Fibroblast of mammary gland (primary cell): ENCODE measurements around the gene AGAP1.

Experiments used
- DNase-seq: peaks from one replicate; pipeline ENCODE4 v3.0.0-alpha.2; 2010; ENCODE audit warnings: low read depth
- H3K4me3 ChIP-seq: 2 replicates; pipeline ENCODE4 v1.5.1; 2011; ENCODE audit warnings: low read depth, mild to moderate bottlenecking, low read length, moderate library complexity; ENCODE audit not compliant: control insufficient read depth
- CTCF ChIP-seq: conservative IDR thresholded peaks from 2 replicates; pipeline ENCODE4 v1.5.1; 2011; ENCODE audit warnings: low read depth, low read length, inconsistent platforms; ENCODE audit not compliant: control insufficient read depth, insufficient read depth

Gene AGAP1

GRCh38 chr2:235951493-235951892 is 457.6 kb downstream of the AGAP1 start:
- DNase-seq: no peak
- no peak overlapping the region for H3K4me3 ChIP-seq

GRCh38 chr2:235951982-235952381 is 458.1 kb downstream of the AGAP1 start:
- no peak for DNase-seq
- H3K4me3 ChIP-seq: no peak overlapping the region
- no peak for TF ChIP-seq CTCF

More at GRCh38 chr2:235951493-235951892, 457.6 kb downstream of the AGAP1 start:
- no peak for TF ChIP-seq CTCF

GRCh38 chr2:235952714-235953113 is 458.9 kb downstream of the AGAP1 start:
- H3K4me3 ChIP-seq: no peak overlapping the region
- DNase-seq: no peak
- TF ChIP-seq CTCF: no peak

GRCh38 chr2:235954281-235954680 is 460.4 kb downstream of the AGAP1 start:
- no peak overlapping the region for H3K4me3 ChIP-seq
- TF ChIP-seq CTCF: no peak
- DNase-seq: no peak

- no peak for DNase-seq
- no peak for TF ChIP-seq CTCF
- H3K4me3 ChIP-seq: no peak overlapping the region
These were observed 461.1 kb downstream of the AGAP1 start for GRCh38 chr2:235954888-235955480.

GRCh38 chr2:235955664-235956063 is 461.8 kb downstream of the AGAP1 start:
- no peak overlapping the region for H3K4me3 ChIP-seq
- no peak for TF ChIP-seq CTCF
- no peak for DNase-seq
